Lower leg skin (tissue), 4 donors: ENCODE results near the gene PHRF1. TPM values are rescaled to one million over a fixed set of nuclear protein-coding genes. Genes with fewer than 3 reads are reported as not detected.

Experiments
- DNase-seq, 2 donors: peaks; one replicate each; pipeline ENCODE4 v3.0.0-alpha.2; 2019; ENCODE audit warnings: low spot score in 2 of 2
- H3K4me3 ChIP-seq: fragments of 200-600 bp; sonication (generic); 2 replicates; pipeline ENCODE4 v1.5.1; 2017; ENCODE audit warnings: mild to moderate bottlenecking, low read depth; ENCODE audit not compliant: poor library complexity, severe bottlenecking
- CTCF ChIP-seq, 3 donors: fragments of 450-650 bp; IDR thresholded peaks; one replicate each; pipeline ENCODE4 v1.5.1; 2016; ENCODE audit warnings: antibody characterized with exemption in 3 of 3, mild to moderate bottlenecking in 3 of 3, moderate library complexity in 2 of 3
- POLR2A ChIP-seq, 2 donors: fragments of 450-650 bp; IDR thresholded peaks; one replicate each; pipeline ENCODE4 v1.6.1; 2016 to 2017; ENCODE audit warnings: antibody characterized with exemption in 2 of 2, mild to moderate bottlenecking in 1 of 2, moderate library complexity in 1 of 2
- WGBS, 2 donors: methylation state at CpG; one replicate each; pipeline ENCODE4 v1.1.5; 2018; 5-methylcytosine and 5-hydroxymethylcytosine counted together
- intact Hi-C: fragments of 100-400 bp; cut with DNase I; formaldehyde crosslinking; loops from one replicate; pipeline ENCODE4 v1.15.0; 2023; ENCODE audit warnings: low total_unique reads
- total RNA-seq, 4 donors: library from RNA; depleted of rRNA; stranded (reverse); fragments of >200 nt; gene quantifications; one replicate each; pipeline ENCODE4 v1.1.0, GENCODE V29; 2016

PHRF1 gene, protein sequence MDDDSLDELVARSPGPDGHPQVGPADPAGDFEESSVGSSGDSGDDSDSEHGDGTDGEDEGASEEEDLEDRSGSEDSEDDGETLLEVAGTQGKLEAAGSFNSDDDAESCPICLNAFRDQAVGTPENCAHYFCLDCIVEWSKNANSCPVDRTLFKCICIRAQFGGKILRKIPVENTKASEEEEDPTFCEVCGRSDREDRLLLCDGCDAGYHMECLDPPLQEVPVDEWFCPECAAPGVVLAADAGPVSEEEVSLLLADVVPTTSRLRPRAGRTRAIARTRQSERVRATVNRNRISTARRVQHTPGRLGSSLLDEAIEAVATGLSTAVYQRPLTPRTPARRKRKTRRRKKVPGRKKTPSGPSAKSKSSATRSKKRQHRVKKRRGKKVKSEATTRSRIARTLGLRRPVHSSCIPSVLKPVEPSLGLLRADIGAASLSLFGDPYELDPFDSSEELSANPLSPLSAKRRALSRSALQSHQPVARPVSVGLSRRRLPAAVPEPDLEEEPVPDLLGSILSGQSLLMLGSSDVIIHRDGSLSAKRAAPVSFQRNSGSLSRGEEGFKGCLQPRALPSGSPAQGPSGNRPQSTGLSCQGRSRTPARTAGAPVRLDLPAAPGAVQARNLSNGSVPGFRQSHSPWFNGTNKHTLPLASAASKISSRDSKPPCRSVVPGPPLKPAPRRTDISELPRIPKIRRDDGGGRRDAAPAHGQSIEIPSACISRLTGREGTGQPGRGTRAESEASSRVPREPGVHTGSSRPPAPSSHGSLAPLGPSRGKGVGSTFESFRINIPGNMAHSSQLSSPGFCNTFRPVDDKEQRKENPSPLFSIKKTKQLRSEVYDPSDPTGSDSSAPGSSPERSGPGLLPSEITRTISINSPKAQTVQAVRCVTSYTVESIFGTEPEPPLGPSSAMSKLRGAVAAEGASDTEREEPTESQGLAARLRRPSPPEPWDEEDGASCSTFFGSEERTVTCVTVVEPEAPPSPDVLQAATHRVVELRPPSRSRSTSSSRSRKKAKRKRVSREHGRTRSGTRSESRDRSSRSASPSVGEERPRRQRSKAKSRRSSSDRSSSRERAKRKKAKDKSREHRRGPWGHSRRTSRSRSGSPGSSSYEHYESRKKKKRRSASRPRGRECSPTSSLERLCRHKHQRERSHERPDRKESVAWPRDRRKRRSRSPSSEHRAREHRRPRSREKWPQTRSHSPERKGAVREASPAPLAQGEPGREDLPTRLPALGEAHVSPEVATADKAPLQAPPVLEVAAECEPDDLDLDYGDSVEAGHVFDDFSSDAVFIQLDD (N-terminal part only)
- 10 to 100 TPM; 30.0 to 55.2 (median 31.5) TPM for total RNA-seq

- intact Hi-C loops = no loop called here
Measured at GRCh38 chr11:575996-576768, at the start of gene PHRF1. Gene PHRF1 (plus strand): TSS chr11:576470. CDS start chr11:581513, 5,043 bp downstream.

GRCh38 chr11:528166-528814 lies 48.0 kb upstream of the PHRF1 start:
- no peak overlapping the region for H3K4me3 ChIP-seq
- intact Hi-C loops = no loop called here
- DNase-seq = peak in 1 of 2 donors; percentile 82
- TF ChIP-seq CTCF (IDR thresholded peaks at IDR 0.05) (no peak), POLR2A (IDR thresholded peaks at IDR 0.05) (no peak)
- 78% methylated on average over 20 to 30 of the region's 30 CpGs for WGBS, 2 donors

More at GRCh38 chr11:575996-576768, at the start of gene PHRF1:
- DNase-seq = peak; percentile 94 to 99
- whole genome bisulfite sequencing, 2 donors = 1 to 2% methylated on average over 22 of the region's 99 CpGs
- no peak for TF ChIP-seq POLR2A (IDR thresholded peaks at IDR 0.05)
- no peak for TF ChIP-seq CTCF (IDR thresholded peaks at IDR 0.05)
- H3K4me3 ChIP-seq = peak within 1 kb of the TSS; percentile 84

- intact Hi-C loops = no loop called here
- H3K4me3 ChIP-seq = no peak overlapping the region
- 69 to 73% methylated on average over 19 to 28 of the region's 29 CpGs for WGBS, 2 donors
- peak in 1 of 2 donors; percentile 81 for DNase-seq
- TF ChIP-seq POLR2A (IDR thresholded peaks at IDR 0.05) (no peak), CTCF (IDR thresholded peaks at IDR 0.05) (no peak)
Measured at GRCh38 chr11:528815-529727, 47.2 kb upstream of the PHRF1 start.

DNA sequence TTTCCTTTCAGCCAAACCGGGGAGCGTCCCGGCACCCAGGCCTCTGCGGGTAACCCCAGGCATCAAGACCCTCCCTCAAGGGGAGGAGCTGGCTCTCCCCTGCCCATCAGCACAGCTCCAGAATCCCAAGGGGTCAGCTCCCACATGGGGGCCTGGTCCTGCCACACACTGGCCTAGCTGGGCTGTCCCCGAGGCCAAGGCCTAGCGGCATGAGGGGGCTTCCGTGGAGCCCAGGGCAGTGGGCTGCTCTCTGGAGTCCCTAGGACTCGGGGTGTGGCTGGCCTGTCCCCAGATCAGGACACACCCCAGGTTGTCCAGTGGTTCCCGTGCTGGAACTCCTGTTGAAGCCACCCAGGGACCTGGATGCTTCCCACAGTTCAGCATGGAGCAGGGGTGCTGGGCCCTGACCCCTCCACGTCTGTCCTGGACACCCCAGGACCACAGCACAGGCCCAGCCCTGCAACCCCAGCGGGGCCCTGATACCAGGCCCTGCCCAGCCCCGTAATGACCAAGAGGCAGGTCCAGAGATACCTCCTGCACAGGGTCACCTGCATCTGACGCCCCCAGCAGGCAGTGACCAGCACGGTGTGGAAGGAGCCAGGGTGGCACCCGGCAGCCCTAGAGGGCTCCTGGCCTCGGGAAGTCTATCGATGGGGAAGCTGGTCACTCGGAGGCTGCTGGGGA lies 46.4 kb upstream of the PHRF1 start:
- WGBS, 2 donors = 70 to 73% methylated on average over 9 to 12 of the region's 18 CpGs
- DNase-seq = peak in 1 of 2 donors; percentile 81
- no peak for TF ChIP-seq POLR2A (IDR thresholded peaks at IDR 0.05)
- no peak for TF ChIP-seq CTCF (IDR thresholded peaks at IDR 0.05)

More for the DNA sequence above, 46.4 kb upstream of the PHRF1 start:
- no peak overlapping the region for H3K4me3 ChIP-seq
- intact Hi-C loops = no loop called here
